Pulmonary artery endothelial cell (primary cell): ENCODE data around the gene BZW2. TPM values are rescaled to one million over a fixed set of nuclear protein-coding genes. Genes with fewer than 3 reads are reported as not detected.
A peak's percentile ranks its signal among the peaks of the same experiment; 100 is the strongest.

Experiments used
- DNase-seq: peaks from one replicate; pipeline ENCODE4 v3.0.0-alpha.2; 2011; ENCODE audit warnings: low read depth, low spot score
- total RNA-seq: library from RNA; depleted of rRNA; stranded (reverse); fragments of >200 nt; gene quantifications from 2 replicates; pipeline ENCODE4 v1.2.3, GENCODE V29; 2014

BZW2 gene
- total RNA-seq: 89.0 and 99.1 TPM in 2 replicates

DNA sequence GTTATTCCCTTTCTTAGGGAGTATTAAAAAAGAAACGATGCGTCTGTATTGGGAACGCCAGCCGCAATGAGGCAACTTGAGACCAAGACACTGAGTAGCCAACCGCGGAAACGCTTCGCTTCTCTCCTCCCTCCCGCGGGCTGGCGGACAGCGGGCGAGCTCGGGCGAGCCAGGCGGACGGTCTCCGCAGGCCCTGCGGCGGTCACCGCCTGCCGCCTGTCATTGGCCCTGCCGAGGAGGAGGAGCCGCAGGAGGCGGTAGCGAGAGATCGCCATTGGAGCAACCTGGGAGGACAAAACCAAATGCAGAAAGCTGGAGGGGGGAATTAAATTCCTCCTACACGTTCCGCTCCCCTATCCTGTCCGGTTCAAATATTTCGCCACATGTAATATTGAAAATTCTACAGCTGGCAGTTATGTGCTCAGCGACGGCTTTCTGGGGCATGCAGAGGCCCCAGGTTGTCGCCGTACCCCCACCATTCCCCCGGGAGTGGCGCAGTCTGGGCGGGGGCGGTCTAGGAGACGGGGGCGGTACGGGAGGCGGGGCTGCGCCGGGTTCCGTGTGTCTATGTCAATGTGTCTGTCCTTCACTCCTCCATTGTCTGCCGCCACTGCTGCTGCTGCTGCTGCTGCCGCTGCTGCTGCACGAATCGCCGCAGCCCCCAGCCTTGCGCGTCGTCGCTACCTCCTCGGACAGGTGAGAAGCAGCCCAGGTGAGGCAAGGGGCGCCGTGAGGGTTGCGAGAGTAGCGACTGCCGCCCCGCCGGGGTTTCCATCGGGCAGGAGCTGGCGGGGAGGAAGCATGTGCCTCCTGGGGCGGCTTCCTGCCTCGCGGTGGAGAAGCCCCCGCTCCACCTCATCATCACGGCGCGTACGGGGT lies at the start of gene BZW2, which contains the start of gene ANKMY2:
Gene BZW2, plus strand, starts transcription at position 589 of the 879 bp plus-strand sequence. CDS start 19,263 bp downstream, outside the sequence.
Gene ANKMY2, minus strand, starts transcription at position 162 of the 879 bp plus-strand sequence. CDS start 181 bp downstream, outside the sequence.
- DNase-seq: peak; percentile 86

DNA sequence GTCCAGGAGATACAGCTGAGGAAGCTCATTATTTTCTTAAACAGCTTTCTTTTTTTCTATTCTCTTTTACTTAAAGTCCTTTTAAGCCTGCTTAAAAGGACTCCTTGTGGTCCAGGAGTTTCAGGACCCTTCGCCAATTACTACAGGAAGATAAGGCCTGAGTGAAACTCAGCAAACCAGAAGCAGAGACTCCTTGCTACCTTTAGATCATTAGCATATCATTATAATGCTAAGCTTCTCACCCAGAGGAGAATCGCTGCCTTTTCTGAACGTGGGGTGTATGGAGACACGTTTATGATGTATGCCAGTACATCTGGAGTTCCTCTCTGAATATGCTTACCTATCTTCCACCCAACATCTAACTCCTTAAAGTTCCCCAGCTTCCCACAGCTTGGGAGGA lies 48.0 kb upstream of the BZW2 start:
- no peak for DNase-seq

DNA sequence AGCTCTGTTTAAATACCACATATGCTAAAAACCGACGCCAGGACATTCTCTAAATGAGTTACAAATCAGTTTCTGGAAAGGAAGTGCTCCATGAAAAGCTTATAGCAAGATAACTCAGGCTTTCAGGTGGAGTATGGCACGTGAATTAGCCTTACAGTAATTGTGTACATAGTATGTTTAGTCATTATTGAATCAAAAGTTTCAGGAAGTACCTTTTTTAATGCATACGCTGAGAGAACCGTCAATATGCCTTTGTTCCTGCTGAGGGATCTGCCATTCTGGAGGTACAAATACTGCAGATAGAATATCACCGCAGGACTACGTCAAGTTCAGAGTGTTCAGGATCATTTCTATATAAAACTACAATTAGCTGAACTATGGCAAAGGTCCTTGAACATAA lies 46.1 kb upstream of the BZW2 start:
- DNase-seq: no peak

DNA sequence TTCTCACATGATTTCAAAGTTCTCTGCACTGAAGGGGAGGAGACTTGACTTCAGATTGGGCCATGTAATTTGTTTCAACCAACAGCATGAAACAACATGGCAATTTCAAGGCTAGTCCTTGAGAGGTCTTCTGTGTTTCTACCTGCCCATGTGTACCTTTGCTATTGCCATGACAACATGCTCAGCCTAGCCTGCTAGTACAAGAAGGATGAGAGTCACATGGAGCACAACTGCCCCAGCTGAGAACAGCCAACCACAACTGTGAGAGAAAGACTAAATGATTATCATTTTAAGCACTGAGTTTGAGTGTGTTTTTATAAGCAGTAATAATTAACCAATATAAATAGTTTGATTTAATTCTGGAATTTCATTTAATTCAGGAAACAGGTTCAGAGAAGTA lies 42.3 kb upstream of the BZW2 start:
- DNase-seq: no peak

DNA sequence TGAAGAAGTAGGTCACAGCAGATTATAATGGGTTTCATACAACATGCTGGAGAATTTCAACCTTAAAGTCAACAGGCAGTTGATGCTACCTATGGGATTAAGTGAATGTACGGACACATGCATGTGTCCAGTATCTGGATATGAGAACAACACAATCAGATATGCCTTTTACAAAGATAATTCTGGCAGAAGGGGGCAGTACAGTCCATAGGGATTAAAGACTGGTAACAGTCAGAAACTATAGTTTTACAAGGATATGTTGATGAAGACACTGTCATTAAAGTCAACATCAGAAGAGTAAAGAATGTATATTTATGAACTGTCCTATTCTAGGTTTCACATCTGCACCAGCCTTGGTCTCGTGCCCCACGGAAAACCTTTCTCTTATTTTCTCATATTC lies 41.9 kb upstream of the BZW2 start:
- no peak for DNase-seq

DNA sequence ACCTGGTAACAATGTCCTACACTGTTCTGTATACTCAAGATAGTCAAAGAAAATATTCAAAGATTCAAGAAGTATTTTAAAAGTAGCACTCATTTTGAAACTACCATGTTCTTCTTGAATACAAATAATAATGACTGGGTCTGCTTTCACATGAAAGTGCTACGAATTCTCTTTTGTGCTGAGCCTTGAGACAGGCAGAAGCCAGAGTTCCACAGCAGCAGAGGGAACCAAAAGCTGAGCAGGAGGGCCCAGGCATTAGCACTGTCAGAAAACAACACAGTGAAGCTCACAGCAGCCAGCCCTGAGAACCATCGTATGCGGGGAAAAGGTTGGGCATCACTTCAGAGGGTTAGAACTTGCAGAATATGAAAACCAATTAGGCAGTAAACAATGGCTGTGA lies 39.3 kb upstream of the BZW2 start:
- no peak for DNase-seq

DNA sequence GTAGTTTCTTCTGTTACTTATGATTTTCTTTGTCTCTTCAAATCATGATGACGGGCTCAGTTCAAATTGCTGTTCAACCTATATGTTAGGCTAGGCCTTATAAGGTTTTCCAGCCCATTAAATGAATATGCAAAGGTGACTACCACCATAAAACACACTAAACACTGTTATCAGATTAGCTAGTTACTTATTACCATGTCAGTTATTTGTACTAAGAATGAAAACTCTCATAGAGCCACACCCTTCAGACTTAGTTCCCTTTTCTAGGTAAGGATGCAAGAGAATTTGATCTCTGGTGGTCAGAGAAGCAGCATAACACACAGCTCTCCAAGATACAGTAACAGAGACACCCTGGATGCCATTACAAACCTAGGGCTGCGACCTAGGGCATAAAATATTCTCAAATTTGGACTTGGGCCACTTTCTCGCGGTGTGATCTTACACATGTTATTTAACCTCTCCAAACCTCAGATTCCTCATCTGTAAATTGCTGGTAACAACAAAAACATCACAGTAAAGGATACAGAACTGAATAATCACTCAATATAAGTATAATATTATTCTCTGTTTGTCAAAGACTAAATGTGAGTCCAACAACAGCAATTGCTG lies 36.0 kb upstream of the BZW2 start:
- DNase-seq: no peak

DNA sequence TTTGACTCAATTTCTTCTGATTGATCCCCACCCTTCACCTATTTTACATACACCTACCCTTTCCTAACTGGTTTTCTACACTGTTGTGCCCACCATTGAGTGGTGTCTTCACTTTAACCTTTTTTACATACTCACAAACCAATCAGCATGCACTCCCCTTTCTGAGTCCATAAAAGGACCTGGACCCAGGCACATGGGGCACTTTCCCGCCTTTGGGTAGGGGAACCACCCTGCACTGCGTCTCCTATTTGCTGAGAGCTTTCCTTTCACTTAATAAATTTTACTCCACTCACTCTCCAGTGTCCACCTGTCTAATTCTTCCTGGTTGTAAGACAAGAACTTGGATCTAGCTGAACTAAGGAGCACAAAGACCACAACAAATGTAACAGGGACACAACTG lies 34.3 kb upstream of the BZW2 start:
- no peak for DNase-seq

DNA sequence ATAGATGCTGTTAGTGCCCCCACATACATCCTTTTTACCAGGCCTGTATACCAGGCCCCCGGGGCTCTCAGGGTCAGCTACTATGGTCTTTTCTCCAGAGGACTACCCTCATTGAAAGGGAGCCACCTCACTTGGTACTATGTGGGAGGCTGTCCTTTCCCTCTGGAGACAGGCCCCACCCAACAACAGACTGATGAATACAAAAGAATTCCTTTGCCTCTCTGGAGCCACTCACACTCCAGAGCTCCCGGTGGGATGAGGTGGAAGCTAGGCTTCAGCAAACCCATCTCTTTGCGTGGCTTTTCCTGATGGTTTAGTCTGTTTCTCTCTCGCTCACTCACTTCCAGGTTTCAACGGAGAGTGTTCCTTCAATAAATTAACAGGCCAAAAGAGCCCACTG lies 30.8 kb upstream of the BZW2 start:
- DNase-seq: no peak

DNA sequence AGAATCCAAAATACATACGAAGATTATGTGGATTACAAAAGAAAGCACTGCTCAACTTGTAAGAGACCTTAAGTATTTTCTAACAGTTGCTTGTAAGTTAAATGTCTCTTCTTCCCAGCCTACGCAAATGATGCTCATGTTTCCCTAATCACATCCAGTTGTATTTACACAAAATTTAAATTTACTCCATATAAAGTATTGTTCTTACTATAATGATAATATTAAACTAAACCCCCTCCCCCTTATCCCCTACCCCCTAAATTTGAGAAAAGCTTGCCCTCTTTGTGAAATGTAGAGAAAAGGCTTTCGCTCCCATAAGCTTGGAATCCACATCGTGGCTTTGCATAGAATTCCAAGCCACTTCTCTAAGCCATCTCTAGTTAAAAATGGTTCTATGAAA lies 29.9 kb upstream of the BZW2 start:
- DNase-seq: no peak

DNA sequence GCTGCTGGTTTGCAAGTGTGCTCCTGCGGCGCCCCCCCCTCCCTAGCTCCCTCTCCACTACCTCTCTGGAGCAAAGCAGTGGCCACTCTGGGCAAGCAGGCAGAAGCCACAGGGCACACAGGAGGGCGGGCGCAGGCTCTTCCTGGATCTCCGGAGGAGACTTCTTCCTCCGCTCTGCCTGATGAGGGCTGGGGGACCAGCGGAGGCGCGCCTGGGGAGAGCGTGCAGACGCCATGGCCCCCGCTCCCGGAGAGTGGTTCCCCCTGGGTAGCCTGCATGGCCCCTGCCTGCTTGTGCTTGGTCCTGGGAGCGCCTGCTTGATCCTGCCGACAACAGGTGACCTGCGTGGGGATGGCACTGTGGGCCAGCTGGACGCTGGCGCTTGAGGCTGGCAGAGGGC lies 29.4 kb upstream of the BZW2 start:
- no peak for DNase-seq

DNA sequence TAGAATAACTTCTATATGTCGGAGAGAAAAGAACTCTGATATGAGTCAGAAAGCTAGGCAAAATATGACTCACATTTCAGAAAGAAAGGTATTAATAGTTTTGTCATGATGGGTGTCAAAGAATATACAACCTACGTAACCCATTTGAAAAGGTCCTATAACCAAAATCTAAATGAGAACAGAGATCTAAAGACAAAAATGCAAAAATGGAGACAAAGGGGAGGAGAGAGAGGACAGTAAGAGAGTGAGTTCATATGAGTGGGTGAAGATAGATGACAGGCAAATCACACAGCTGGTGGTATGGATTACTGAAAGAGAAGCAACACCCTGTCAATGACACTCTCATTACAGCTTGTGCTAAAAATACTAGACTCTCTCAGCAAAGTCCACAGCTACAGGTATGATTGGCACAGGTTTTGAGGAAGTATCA lies 26.0 kb upstream of the BZW2 start:
- no peak for DNase-seq

DNA sequence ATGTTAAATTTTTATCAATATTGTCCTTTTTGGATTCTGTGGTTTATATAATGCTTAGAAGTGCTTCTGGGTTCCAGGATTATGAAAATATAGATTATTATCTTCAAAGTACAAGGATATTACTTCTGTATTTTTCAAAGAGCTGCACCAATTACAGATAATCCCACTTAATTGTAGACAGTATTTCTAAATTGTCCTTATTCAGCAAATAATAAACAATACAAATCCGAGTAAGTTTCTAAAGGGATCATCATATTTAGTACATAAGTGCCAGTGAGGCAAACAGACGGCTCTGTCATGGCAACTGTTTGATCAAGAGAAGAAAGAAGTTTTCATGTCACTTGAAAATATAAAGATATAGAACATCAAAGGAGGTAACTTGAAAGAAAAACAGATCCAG lies 19.6 kb upstream of the BZW2 start:
- no peak for DNase-seq

DNA sequence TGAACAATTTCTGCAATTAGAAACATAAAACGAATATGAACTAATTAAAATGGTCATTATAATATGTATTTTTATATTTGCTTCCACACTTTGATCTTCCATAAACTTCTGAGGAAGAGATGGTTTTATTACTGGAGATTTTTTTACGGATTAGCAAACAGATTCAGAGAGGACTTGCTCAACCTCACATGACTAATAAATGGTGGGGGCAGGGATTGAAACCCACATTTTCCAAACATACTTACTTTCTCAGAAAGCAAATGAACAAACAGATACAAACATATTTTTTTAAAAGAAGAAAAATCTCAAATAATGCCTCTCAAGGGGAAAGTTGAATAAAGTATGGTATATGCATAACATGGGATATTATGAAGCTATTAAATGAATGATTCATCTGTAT lies 18.7 kb upstream of the BZW2 start:
- no peak for DNase-seq

DNA sequence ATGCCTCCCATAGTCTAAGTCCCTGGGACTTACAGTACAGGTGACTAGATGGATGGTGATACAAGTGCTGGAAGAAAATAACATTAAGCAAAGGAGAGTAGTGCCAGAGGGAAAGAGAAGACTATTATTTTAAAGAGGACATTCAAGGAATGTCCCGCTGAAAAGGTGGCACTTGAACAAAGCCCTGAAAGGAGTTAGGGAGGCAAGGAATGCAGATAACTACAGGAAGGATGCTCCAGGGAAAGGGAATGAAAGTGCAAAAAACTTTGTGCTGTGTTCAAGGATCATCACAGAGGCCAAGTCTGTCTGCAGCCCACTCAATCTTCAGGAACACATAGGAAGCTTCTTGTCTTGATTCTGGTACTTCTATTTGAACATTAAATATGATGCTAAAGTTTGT lies 15.3 kb upstream of the BZW2 start:
- no peak for DNase-seq

DNA sequence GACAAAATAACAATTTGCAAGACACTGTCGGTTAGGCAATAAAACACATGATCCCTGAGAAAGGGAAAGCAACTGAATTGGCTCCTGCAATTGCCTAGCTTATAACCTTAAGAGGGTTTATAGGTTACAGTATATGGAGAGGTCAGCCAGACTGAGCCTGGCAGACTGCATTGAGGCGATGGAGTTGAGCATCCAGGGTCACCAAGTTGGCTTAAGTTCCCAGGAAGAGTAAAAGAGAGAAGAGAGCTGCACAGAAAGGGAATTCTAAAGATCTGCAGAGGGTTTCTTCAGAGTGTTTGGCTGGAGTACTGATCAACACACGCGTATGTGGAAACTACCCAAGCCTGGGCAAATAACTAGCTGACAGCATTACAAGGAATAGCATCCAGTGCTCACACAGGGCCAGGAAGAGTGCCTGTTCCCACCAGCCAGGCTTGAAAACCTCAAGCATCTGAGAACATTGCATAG lies 11.7 kb upstream of the BZW2 start:
- DNase-seq: no peak

DNA sequence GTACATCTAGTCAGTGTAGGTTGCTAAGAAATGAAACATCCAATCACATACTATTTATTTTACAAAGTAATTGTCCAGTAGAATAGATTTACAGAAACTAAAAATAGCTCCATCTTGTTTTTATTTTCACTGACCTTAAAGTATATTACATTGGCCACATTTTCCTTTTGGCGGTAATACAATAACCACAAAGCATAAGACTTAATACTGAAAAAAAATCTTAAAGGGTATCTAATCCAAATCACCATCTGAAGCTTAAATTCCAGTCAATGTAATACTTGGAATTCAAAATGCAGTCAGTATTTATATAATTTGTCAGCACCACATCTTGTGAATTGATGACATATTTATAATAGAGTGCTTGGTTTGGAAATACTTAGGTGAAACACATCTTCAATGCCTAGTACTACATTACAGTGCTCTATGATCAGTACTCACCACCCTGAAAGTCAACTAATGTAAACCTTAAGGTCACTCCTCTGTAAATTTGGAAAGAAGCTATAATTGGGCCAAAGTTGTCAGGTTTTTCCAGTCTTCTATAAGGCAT lies 9.4 kb upstream of the BZW2 start:
- no peak for DNase-seq

DNA sequence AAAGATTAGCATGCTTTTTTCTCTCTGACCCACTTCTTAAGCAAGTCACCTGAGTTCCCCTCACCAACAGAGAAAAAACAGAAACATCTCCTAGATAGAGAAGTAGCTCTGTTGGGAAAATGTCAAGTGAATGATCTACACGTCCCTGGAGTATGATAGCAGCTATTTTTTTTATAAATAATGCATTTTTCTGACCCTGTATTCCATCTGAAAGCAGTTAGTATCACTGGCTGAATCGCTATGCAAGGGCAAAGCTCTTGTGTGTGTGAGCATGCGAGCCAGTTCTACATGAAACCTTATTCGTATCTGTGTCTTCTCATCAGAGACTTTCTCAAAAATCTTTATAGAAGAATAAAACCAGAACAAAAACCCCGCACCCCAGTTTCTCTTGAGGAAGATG lies 8.6 kb upstream of the BZW2 start:
- no peak for DNase-seq

DNA sequence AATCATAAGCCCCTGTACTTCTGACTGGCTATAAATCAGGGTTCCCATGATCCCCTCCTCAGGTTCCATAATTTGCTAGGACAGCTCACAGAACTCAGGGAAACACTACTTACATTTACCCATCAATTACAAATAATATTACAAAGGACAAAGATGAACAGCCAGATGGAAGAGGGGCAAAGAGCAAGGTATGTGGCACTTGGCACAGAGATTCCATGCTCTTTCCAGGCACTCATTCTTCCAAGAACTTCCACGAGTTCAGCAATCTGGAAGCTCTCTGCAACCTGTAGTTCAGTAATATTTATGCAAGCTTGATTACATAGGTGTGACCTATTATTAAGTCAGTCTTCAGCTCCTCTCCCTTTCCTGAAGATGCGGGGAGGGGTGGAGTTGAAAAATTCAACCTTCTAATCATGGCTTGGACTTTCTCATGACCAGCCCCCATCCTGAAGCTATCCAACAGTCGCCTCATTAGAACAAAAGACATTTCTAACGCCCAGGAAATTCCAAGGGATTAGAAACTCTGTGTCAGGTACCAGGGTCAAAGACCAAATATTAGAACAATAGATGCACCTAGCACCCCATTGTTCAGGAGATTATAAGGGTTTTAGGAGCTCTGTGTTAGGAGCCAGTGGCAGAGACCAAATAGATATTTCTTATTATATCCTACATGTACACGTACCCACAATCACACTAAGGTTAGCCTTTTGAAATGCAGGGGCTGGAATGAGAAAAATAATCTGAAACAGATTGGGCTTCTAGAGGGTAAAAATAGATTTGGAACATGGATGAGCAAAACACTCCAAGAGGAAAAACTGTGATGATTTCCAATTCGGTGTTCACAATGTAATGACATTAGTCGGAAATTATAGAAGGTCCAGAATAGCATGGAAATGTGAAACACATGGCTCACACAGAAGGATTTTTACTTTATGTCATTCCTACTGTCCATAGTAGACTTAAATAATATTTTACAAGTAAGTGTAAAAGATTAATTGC lies 7.4 kb upstream of the BZW2 start:
- no peak for DNase-seq

DNA sequence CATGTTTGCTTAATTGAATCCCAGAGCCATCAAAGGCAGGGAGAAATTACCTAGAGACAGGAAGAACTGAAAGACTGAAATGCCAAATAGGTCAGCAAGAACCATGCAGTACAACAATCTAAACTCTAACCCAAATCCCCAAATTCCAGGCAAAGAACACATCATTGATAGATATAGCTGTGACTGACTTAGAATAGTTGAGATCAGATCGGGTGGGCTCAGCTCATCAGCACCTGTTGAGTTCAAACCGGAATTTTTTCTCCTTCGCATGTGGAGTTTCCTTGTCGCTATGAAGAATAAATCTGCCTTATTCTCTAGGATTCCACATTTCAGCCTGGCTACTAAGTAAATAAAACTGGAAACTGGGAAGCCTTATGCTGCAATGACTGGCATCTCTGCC lies 1.8 kb upstream of the BZW2 start:
- no peak for DNase-seq
